NOMO-1 treated with dmso at 0.1 percent for 144 hours (cell line): Measurements from ENCODE around the gene CXCL10.

ENCODE experiments used
- DNase-seq: peaks from one replicate; lab custom pipeline; 2025; ENCODE audit not compliant: unreplicated experiment; lab: John Stamatoyannopoulos, UW

CXCL10 gene

GRCh38 chr4:75997081-75997480, 26.2 kb downstream of the CXCL10 start:
- no peak for DNase-seq

- no peak for DNase-seq
These were observed 27.6 kb downstream of the CXCL10 start for GRCh38 chr4:75995727-75996126.

- no peak for DNase-seq
These were observed 30.8 kb downstream of the CXCL10 start for GRCh38 chr4:75992462-75992861.

- no peak for DNase-seq
These were observed 33.3 kb downstream of the CXCL10 start for GRCh38 chr4:75989846-75990528.

- no peak for DNase-seq
These were observed 38.2 kb downstream of the CXCL10 start for GRCh38 chr4:75985116-75985515.

- no peak for DNase-seq
These were observed 42.7 kb downstream of the CXCL10 start for GRCh38 chr4:75980576-75980975.

- no peak for DNase-seq
These were observed 47.1 kb downstream of the CXCL10 start for GRCh38 chr4:75976177-75976576.

GRCh38 chr4:75973766-75974165, 49.5 kb downstream of the CXCL10 start:
- no peak for DNase-seq
